ENCODE measurements around the gene SPG7.

DNA sequence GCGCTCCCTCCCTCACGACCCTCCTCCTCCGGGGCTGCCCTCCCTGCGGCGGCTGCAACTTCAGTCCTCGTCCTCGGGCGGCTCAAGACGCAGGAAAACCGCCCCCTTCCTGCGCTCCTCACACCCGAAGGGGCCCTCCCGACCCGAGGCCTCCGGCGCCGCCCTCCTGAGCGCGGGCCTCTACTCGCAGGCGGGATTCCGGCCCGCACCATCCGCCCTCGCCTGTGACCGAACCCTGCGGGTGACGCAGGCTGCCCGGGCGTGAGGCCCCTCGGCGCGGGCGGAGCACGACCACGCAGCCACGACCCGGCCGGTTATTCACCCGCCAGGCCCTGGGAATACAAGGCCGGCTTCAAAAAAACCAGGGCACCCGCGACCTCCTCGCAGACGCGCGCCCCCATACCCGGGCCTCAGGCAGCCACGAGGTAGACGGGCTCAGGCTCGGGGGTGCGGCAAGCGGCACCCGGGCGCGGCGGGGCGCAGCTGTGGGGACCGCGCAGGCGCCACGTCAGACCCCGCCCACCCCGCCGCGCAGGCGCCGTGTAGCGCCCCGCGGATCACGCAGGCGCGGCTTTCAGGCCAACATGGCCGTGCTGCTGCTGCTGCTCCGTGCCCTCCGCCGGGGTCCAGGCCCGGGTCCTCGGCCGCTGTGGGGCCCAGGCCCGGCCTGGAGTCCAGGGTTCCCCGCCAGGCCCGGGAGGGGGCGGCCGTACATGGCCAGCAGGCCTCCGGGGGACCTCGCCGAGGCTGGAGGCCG is at the start of gene SPG7:
- TF ChIP-seq, protein P1, sequence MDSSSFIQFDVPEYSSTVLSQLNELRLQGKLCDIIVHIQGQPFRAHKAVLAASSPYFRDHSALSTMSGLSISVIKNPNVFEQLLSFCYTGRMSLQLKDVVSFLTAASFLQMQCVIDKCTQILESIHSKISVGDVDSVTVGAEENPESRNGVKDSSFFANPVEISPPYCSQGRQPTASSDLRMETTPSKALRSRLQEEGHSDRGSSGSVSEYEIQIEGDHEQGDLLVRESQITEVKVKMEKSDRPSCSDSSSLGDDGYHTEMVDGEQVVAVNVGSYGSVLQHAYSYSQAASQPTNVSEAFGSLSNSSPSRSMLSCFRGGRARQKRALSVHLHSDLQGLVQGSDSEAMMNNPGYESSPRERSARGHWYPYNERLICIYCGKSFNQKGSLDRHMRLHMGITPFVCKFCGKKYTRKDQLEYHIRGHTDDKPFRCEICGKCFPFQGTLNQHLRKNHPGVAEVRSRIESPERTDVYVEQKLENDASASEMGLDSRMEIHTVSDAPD (CRISPR knock-in tag; IDR thresholded peaks at IDR 0.05), result no peak
- TF ChIP-seq, protein P2, sequence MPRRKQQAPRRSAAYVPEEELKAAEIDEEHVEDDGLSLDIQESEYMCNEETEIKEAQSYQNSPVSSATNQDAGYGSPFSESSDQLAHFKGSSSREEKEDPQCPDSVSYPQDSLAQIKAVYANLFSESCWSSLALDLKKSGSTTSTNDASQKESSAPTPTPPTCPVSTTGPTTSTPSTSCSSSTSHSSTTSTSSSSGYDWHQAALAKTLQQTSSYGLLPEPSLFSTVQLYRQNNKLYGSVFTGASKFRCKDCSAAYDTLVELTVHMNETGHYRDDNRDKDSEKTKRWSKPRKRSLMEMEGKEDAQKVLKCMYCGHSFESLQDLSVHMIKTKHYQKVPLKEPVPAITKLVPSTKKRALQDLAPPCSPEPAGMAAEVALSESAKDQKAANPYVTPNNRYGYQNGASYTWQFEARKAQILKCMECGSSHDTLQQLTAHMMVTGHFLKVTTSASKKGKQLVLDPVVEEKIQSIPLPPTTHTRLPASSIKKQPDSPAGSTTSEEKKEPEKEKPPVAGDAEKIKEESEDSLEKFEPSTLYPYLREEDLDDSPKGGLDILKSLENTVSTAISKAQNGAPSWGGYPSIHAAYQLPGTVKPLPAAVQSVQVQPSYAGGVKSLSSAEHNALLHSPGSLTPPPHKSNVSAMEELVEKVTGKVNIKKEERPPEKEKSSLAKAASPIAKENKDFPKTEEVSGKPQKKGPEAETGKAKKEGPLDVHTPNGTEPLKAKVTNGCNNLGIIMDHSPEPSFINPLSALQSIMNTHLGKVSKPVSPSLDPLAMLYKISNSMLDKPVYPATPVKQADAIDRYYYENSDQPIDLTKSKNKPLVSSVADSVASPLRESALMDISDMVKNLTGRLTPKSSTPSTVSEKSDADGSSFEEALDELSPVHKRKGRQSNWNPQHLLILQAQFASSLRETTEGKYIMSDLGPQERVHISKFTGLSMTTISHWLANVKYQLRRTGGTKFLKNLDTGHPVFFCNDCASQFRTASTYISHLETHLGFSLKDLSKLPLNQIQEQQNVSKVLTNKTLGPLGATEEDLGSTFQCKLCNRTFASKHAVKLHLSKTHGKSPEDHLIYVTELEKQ (CRISPR knock-in tag; IDR thresholded peaks at IDR 0.05), result no peak
- no peak for TF ChIP-seq HMG20B (CRISPR knock-in tag; IDR thresholded peaks at IDR 0.05)
- no peak for TF ChIP-seq ZNF766 (CRISPR knock-in tag; conservative IDR thresholded peaks at IDR 0.05)
- TF ChIP-seq POLR2A (conservative IDR thresholded peaks at IDR 0.05), result peak; percentile 86
- TF ChIP-seq, protein P3, sequence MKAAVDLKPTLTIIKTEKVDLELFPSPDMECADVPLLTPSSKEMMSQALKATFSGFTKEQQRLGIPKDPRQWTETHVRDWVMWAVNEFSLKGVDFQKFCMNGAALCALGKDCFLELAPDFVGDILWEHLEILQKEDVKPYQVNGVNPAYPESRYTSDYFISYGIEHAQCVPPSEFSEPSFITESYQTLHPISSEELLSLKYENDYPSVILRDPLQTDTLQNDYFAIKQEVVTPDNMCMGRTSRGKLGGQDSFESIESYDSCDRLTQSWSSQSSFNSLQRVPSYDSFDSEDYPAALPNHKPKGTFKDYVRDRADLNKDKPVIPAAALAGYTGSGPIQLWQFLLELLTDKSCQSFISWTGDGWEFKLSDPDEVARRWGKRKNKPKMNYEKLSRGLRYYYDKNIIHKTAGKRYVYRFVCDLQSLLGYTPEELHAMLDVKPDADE (conservative IDR thresholded peaks at IDR 0.05; ENCODE audit: control insufficient read depth, low read depth, low read length), result peak; percentile 70
- 0 out of 2 replicates have a peak, but pooled peaks have one; percentile 6 for TF ChIP-seq NFIC (IDR thresholded peaks at IDR 0.05)
- TF ChIP-seq CBX8 (IDR thresholded peaks at IDR 0.05; ENCODE audit: borderline replicate concordance, extremely low read depth, low read depth, low read length, poor library complexity, severe bottlenecking), result no peak
- TF ChIP-seq TGIF2 (CRISPR knock-in tag; IDR thresholded peaks at IDR 0.05), result no peak; the same call in 1 of the 2 replicates
- 0 out of 2 replicates have a peak, but pooled peaks have one; percentile 66 for TF ChIP-seq ELF2 (CRISPR knock-in tag; IDR thresholded peaks at IDR 0.05)
- no peak for TF ChIP-seq TAL1 (IDR thresholded peaks at IDR 0.05)
- no peak for TF ChIP-seq CC2D1A (IDR thresholded peaks at IDR 0.05)
- TF ChIP-seq, protein P4, sequence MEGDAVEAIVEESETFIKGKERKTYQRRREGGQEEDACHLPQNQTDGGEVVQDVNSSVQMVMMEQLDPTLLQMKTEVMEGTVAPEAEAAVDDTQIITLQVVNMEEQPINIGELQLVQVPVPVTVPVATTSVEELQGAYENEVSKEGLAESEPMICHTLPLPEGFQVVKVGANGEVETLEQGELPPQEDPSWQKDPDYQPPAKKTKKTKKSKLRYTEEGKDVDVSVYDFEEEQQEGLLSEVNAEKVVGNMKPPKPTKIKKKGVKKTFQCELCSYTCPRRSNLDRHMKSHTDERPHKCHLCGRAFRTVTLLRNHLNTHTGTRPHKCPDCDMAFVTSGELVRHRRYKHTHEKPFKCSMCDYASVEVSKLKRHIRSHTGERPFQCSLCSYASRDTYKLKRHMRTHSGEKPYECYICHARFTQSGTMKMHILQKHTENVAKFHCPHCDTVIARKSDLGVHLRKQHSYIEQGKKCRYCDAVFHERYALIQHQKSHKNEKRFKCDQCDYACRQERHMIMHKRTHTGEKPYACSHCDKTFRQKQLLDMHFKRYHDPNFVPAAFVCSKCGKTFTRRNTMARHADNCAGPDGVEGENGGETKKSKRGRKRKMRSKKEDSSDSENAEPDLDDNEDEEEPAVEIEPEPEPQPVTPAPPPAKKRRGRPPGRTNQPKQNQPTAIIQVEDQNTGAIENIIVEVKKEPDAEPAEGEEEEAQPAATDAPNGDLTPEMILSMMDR (IDR thresholded peaks at IDR 0.05 in 2 of 3, conservative IDR thresholded peaks at IDR 0.05 in 1 of 3; ENCODE audit: insufficient read depth in 2 of 3, low read depth in 1 of 3, low read length in 3 of 3), result no peak
- no peak for TF ChIP-seq ZNF76 (CRISPR knock-in tag; IDR thresholded peaks at IDR 0.05; ENCODE audit: borderline replicate concordance)
